ENCODE data around the gene KMT2C.

Gene KMT2C

GRCh38 chr7:152142976-152143595 lies 292.7 kb downstream of the KMT2C start:
- DNase-seq (ENCODE audit: low read depth in 3 of 3): no peak

GRCh38 chr7:152140560-152140959 lies 295.2 kb downstream of the KMT2C start:
- no peak for DNase-seq (ENCODE audit: low read depth in 3 of 3)

GRCh38 chr7:152140067-152140466 lies 295.7 kb downstream of the KMT2C start:
- no peak for DNase-seq (ENCODE audit: low read depth in 3 of 3)

GRCh38 chr7:152137476-152138025 lies 298.3 kb downstream of the KMT2C start:
- no peak for DNase-seq (ENCODE audit: low read depth in 3 of 3)

- DNase-seq (ENCODE audit: low read depth in 3 of 3): no peak
These were observed 299.1 kb downstream of the KMT2C start for GRCh38 chr7:152136686-152137085.

GRCh38 chr7:152133804-152134203 lies 302.0 kb downstream of the KMT2C start:
- no peak for DNase-seq (ENCODE audit: low read depth in 3 of 3)

- no peak for DNase-seq (ENCODE audit: low read depth in 3 of 3)
These were observed 303.0 kb downstream of the KMT2C start for GRCh38 chr7:152132812-152133211.

- no peak for DNase-seq (ENCODE audit: low read depth in 3 of 3)
These were observed 303.8 kb downstream of the KMT2C start for GRCh38 chr7:152131981-152132494.

GRCh38 chr7:152130658-152131590 lies 304.9 kb downstream of the KMT2C start:
- DNase-seq (ENCODE audit: low read depth in 3 of 3): no peak

GRCh38 chr7:152129682-152130081 lies 306.1 kb downstream of the KMT2C start:
- no peak for DNase-seq (ENCODE audit: low read depth in 3 of 3)

- DNase-seq (ENCODE audit: low read depth in 3 of 3): no peak
These were observed 306.9 kb downstream of the KMT2C start for GRCh38 chr7:152128741-152129461.

- no peak for DNase-seq (ENCODE audit: low read depth in 3 of 3)
These were observed 307.6 kb downstream of the KMT2C start for GRCh38 chr7:152128252-152128651.

- DNase-seq (ENCODE audit: low read depth in 3 of 3): no peak
These were observed 308.6 kb downstream of the KMT2C start for GRCh38 chr7:152127229-152127628.

- no peak for DNase-seq (ENCODE audit: low read depth in 3 of 3)
These were observed 309.1 kb downstream of the KMT2C start for GRCh38 chr7:152126741-152127140.

GRCh38 chr7:152122540-152122939 lies 313.3 kb downstream of the KMT2C start:
- DNase-seq (ENCODE audit: low read depth in 3 of 3): no peak

- no peak for DNase-seq (ENCODE audit: low read depth in 3 of 3)
These were observed 314.4 kb downstream of the KMT2C start for GRCh38 chr7:152121432-152121831.

GRCh38 chr7:152120776-152121175 lies 315.0 kb downstream of the KMT2C start:
- no peak for DNase-seq (ENCODE audit: low read depth in 3 of 3)

- DNase-seq (ENCODE audit: low read depth in 3 of 3): no peak
These were observed 315.6 kb downstream of the KMT2C start for GRCh38 chr7:152120210-152120609.

GRCh38 chr7:152117356-152117755 lies 318.4 kb downstream of the KMT2C start:
- DNase-seq (ENCODE audit: low read depth in 3 of 3): no peak

GRCh38 chr7:152115021-152115718 lies 320.6 kb downstream of the KMT2C start:
- no peak for DNase-seq (ENCODE audit: low read depth in 3 of 3)

- no peak for DNase-seq (ENCODE audit: low read depth in 3 of 3)
These were observed 323.0 kb downstream of the KMT2C start for GRCh38 chr7:152112829-152113228.

All from stimulated activated CD4-positive, alpha-beta T cell treated with anti-CD3 and anti-CD28 coated beads, TNF-alpha, amount 100 ng/mL, for 24 hours (primary cell).